Cortex of kidney (tissue), 1 donor: ENCODE measurements around the gene FBLIM1.
"Not testable (repeated sequence)": the region's sequence is repeated elsewhere in the genome, so short reads cannot be mapped to it uniquely, and the experiment has no call there.

Source experiments
- DNase-seq: peaks from one replicate; lab custom pipeline; 2025; lab: John Stamatoyannopoulos, UW

Gene FBLIM1

GRCh38 chr1:15810073-15810472 lies 51.5 kb downstream of the FBLIM1 start:
- no peak for DNase-seq

DNA sequence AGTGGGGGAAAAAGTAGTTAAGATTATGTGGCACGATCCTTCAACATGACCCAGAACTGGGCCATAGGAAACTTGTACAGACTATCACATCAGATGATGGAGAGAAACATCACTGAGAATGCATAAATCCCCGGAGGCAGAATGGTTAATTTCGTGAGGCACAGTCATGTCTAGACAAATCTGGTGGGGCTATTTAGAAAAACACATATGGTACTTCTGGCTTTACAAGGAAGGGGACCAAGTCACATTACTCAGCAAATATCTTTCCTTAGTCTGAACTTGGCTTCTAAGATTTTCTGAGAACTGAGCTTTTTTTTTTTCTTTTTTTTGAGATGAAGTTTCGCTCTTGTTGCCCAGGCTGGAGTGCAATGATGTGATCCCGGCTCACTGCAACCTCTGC lies 58.1 kb downstream of the FBLIM1 start:
- DNase-seq: no peak

DNA sequence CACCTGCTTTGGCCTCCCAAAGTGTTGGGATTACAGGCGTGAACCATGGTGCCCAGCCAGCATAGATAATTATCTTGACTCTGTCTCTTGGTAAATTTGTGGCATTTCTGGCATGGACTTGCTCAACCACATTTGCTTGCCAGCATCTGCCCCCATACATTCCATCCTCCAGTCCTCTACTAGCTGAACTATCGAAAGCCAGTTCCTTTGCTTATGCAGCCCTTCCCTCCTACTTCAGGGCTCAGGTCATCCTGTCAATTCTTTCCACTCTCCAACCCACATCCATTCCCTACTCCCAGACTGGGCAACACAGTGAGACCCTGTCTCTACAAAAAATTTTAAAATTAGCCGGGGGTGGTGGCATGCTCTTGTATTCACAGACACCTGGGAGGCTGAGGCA lies 61.9 kb downstream of the FBLIM1 start:
- no peak for DNase-seq

GRCh38 chr1:15825800-15826199 lies 67.2 kb downstream of the FBLIM1 start:
- DNase-seq: no peak

- no peak for DNase-seq
Observed at GRCh38 chr1:15826810-15827507, 68.4 kb downstream of the FBLIM1 start.

- DNase-seq: not testable (repeated sequence)
Observed at GRCh38 chr1:15827567-15827966, 69.0 kb downstream of the FBLIM1 start.

DNA sequence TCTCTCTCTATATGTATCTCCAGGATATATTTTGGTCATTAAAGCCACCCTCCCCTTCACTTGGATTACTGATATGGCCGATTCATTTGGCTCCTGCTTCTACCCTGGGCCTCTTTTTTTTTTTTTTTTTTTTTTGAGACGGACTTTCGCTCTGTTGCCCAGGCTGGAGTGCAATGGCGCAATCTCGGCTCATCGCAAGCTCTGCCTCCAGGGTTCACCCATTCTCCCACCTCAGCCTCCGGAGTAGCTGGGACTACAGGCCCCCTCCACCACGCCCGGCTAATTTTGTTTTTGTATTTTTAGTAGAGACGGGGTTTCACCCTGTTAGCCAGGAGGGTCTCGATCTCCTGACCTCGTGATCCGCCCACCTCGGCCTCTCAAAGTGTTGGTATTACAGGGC lies 70.3 kb downstream of the FBLIM1 start:
- DNase-seq: not testable (repeated sequence)

DNA sequence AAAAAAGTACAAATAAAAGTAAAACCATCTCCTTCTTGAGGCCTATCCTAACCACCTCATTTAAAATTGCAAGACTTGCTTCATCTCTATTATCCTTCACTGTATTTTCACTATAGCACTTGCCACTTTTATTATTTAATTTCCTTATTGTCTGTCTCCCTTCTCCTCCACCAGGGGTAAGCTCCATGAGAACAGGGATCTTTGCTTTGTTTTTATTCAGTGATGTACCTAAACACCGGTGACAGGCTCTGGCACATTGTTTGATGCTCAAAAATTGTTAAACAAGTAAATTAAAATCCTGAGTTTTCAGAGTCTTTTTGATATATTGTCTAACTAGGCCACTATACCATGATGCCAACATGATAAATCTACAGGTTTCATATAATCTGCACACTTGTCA lies 71.7 kb downstream of the FBLIM1 start:
- no peak for DNase-seq

- no peak for DNase-seq
Observed at GRCh38 chr1:15833069-15833679, 74.6 kb downstream of the FBLIM1 start.

GRCh38 chr1:15833842-15834405 lies 75.3 kb downstream of the FBLIM1 start:
- DNase-seq: no peak

- peak; percentile 72 for DNase-seq
Observed at GRCh38 chr1:15834406-15835204, 76.0 kb downstream of the FBLIM1 start.

GRCh38 chr1:15835205-15835740 lies 76.7 kb downstream of the FBLIM1 start:
- DNase-seq: no peak

DNA sequence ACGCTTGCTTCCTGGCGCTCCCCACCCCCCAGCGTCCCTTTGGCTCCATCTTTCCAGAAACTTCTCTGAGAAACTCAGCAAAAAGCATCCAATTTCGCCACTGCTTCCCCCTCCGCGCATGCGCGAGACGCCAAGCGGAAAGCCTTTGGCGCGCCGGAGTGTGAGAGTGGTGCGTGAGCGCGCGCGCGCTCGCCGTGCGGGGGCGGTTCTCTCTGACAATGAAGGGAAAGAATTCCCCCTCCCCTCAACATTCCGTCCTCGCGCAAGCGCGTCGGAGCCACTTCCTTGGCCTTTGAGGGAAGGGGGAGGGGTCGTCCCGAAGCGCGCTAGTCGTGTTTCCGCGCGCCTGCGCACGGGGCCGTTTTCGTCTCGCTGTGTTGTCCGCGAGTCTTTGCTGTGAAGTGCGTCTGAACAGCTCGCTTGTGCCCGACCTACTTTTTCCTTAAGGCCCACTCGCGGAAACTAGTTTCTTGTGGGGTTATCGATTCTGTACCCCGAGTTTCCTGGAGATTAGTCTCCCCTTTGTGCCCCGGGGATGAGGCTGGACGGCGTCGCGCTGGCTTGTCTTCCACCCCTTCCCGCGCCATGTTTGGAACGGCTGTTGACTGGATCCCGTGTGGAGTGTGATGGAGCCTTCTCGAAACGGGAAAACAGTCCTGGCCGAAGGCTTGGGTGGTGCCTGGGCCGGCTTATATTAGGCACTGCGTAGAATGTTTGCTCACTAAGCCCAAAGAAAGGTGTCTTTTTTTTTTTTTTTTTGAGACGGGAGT lies 77.3 kb downstream of the FBLIM1 start:
- DNase-seq: peak; percentile 91
